ENCODE measurements around the gene SIX2.

Gene SIX2

DNA sequence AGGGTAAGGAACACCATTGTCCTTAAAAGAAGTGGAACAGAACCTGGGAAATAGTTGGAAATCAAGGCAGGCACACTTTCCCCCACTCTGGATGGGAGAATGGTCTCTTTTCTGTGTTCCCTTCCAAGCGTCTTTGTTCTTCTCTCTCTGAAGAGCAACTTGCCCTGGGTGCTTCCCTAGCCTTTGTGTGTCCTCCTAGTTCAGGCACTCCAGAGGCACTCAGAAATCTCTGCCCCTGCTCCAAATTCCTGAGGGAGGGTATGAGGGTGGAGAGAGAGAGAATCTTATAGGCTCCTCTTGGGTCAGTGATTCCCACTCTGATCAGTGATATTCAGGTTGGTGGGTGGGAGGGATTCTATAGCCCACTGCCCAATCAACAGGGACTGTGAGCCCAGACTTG is 8.8 kb upstream of the SIX2 start:
- no peak overlapping the region for H3K27ac ChIP-seq
- TF ChIP-seq CTCF (IDR thresholded peaks at IDR 0.05) (no peak), ZFX (IDR thresholded peaks at IDR 0.05; ENCODE audit: borderline replicate concordance) (no peak)

DNA sequence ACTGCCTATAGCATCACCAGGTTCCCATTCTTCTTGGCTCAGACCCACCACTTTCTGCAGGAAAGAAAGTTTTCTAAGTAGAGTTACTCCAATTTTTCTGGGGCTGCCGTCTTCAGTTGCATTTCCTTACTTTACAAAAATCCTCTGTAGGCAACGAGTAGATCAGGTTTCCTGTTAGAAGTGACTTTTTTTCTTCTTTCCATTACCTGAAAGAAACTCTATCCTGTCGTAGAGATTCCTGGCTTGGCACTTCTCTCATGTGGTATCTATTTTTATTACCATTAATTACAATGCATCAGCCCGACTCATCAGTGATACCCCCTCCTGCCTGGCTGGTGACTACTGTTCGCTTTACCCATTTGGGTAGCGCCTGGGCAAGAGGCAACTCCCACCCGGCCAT is 5.6 kb upstream of the SIX2 start:
- TF ChIP-seq ZFX (IDR thresholded peaks at IDR 0.05; ENCODE audit: borderline replicate concordance) (no peak), CTCF (IDR thresholded peaks at IDR 0.05) (no peak)
- no peak overlapping the region for H3K27ac ChIP-seq

GRCh38 chr2:45014016-45014702 is 4.9 kb upstream of the SIX2 start:
- TF ChIP-seq ZFX (IDR thresholded peaks at IDR 0.05; ENCODE audit: borderline replicate concordance), result no peak
- peak; percentile 30 for TF ChIP-seq CTCF (IDR thresholded peaks at IDR 0.05)
- H3K27ac ChIP-seq, result no peak overlapping the region

GRCh38 chr2:45013229-45014015 is 4.2 kb upstream of the SIX2 start:
- no peak overlapping the region for H3K27ac ChIP-seq
- TF ChIP-seq ZFX (IDR thresholded peaks at IDR 0.05; ENCODE audit: borderline replicate concordance) (no peak), CTCF (IDR thresholded peaks at IDR 0.05) (no peak)

DNA sequence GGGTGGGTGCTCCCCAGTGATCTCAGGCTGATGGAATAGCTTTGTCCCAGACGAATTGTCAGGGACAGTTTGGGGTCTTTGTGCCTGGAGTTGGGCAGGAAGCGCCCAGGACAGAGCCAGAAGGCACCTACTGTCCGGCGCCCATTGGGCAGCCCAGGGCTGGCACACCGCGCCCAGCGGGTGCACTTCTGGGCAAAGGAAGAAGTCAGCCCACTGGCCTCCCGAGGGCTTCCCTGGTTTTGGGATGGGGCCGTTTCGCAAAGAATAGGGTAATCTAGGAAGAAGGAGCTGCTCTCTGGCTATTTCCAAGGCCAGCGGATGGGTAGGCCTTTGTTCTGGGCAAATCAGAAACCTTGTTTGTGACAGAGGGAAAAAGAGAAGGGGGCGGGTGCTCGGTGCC is 3.5 kb upstream of the SIX2 start:
- no peak overlapping the region for H3K27ac ChIP-seq
- no peak for TF ChIP-seq ZFX (IDR thresholded peaks at IDR 0.05; ENCODE audit: borderline replicate concordance)
- TF ChIP-seq CTCF (IDR thresholded peaks at IDR 0.05), result no peak

- no peak for TF ChIP-seq CTCF (IDR thresholded peaks at IDR 0.05)
- no peak for TF ChIP-seq ZFX (IDR thresholded peaks at IDR 0.05; ENCODE audit: borderline replicate concordance)
Observed at GRCh38 chr2:45011621-45012602, 2.7 kb upstream of the SIX2 start.

More at GRCh38 chr2:45011621-45012602, 2.7 kb upstream of the SIX2 start:
- no peak overlapping the region for H3K27ac ChIP-seq

Measured in 22Rv1 (cell line).